GM19351 (cell line): Measurements from ENCODE around the gene KLRB1.
"Not testable (repeated sequence)": the region's sequence is repeated elsewhere in the genome, so short reads cannot be mapped to it uniquely, and the experiment has no call there.

Experiments
- ATAC-seq: cut with Tn5 transposase; IDR thresholded peaks from one replicate; pipeline ENCODE4 v1.9.1; 2021; ENCODE audit warnings: mild to moderate bottlenecking, moderate library complexity; ENCODE audit not compliant: unreplicated experiment

KLRB1 gene

DNA sequence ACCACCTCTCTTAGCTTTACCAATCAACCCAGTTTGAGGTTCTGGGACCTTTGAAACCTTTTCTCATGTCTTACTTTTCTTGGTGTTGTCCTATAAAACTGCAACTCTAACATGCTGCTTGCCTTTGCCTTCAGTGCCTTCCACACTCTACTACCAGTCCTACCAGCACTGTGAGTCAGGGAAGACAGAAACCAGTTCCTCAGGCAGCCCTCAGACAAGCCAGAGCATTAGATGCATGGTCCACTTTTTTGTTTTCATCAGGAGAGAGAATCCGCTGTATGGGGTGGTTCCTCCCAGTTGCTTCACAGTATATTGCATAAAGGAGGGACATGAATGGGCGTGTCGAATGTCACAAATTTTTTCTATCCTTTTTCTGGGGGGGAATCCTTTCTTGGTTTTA lies 17.3 kb upstream of the KLRB1 start:
- no peak for ATAC-seq

GRCh38 chr12:9619411-9620179 lies 11.9 kb upstream of the KLRB1 start:
- ATAC-seq = no peak

DNA sequence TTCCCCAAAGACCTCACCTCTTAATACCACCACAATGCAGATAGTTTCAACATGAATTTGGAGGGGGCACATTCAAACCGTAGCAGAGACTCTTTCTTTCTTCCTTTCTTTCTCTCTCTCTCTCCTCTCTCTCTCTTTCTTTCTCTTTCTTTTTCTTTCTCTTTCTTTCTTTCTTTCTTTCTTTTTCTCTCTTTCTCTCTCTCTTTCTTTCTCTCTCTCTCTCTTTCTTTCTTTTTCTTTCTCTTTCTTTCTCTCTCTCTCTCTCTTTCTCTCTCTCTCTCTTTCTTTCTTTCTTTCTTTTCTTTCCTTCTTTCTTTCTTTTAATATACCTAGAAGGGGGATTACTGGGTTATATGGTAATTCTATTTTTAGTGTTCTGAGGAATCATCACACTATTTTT lies 11.2 kb upstream of the KLRB1 start:
- ATAC-seq = not testable (repeated sequence)

GRCh38 chr12:9617124-9617523 lies 9.4 kb upstream of the KLRB1 start:
- ATAC-seq = no peak

DNA sequence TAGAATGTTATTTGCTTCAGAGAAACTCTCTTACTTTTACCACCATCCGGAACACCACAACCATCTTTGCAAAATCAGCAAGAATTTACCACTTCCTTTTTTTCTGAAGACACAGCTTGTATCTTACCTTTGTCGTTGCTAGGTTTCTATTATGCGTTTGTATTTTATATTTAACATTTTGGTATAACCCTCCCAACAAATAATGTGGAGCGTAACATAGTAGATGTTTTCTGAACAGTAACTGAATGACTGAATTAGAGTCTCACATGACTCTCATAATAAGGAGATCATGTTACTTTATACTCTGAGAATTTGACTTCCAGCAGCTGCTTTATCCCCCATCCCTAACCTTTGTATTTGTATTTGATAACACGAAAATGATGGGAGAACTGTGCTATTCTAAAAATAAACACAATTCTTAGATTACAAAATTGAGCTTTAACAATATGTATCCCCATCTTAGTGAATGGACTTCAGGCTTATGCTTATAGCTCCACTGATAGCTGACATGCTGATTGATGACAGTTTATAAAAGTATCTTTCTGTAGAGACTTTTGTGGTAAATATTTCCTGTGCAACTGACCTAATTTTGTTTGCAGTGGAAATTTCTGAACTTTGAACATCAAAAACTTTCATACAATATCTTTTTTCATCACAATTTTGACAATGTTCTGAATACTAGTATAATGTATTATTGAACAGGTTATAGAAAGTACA lies 7.9 kb upstream of the KLRB1 start:
- peak; percentile 59 for ATAC-seq

- ATAC-seq = not testable (repeated sequence)
These were observed 2.9 kb upstream of the KLRB1 start for GRCh38 chr12:9610606-9611005.

DNA sequence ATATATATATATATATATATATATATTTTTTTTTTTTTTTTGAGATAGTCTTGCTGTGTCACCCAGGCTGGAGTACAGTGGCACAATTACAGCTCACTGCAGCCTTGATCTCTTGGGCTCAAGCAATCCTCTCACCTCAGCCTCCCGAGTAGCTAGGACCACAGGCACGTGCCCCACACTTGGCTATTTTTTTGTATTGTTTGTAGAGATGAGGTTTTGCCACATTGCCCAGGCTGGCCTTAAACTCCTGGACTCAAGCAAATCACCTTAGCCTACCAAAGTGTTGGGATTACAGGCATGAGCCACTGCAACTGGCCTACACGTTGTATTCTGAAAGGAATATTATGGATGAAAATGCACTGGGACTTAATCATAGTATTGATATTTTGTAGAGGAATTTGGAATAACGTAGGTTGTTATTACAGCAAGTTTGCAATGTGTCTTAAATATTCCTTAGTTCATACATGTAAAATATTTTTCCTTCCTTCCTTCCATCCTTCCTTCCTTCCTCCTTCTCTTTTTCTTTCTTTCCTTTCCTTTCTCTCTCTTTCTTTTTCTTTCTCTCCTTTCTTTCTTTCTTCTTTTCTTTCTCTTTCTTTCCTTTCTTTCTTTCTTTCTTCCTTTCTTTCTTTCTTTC lies 862 bp downstream of the KLRB1 start:
- no peak for ATAC-seq

DNA sequence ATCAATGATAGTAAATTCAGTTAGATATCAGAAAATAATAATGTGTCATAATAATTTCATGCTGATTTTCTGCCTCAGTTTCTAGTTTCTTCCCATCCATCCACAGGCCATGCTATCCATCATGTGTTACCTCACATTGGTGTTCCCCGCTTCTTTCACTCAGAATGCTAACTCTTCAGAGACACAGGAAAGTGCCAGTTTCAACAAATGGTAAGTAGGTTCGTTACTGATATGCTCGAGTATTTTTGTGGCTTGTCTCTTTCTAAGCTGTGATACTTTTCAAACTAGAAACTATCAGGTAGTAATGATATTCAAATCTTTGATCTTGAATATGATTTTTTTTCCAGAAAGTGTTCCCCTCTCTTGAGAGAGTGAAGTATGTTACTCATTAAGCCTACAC lies 1.5 kb downstream of the KLRB1 start:
- ATAC-seq = no peak

DNA sequence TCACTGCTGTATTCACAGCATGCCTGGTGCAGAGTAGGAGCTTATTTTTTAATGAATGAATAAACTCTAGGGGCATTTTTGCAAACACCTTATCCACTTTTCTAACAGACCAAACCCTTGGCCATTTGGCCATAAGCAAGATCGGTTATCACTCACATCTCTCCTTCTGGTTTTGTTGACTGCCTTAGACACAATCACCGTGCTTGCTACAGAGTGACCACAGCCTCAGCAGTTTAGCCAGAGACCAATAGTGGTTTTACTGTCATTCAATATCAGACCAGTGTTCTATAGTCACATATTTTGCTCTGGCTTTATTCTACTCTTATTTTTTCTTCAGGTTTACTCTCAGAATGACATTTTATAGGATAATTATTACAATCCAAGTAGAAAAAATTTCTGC lies 2.2 kb downstream of the KLRB1 start:
- ATAC-seq = no peak

- ATAC-seq = no peak
These were observed 3.4 kb downstream of the KLRB1 start for GRCh38 chr12:9604287-9604686.

DNA sequence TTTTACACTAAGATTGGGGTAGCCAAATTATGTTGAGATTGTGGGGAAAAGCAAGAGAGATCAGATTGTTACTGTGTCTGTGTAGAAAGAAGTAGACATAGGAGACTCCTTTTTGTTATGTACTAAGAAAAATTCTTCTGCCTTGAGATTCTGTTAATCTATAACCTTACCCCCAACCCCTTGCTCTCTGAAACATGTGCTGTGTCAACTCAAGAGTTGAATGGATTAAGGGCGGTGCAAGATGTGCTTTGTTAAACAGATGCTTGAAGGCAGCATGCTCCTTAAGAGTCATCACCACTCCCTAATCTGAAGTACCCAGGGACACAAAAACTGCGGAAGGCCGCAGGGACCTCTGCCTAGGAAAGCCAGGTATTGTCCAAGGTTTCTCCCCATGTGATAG lies 7.3 kb downstream of the KLRB1 start:
- ATAC-seq = not testable (repeated sequence)

DNA sequence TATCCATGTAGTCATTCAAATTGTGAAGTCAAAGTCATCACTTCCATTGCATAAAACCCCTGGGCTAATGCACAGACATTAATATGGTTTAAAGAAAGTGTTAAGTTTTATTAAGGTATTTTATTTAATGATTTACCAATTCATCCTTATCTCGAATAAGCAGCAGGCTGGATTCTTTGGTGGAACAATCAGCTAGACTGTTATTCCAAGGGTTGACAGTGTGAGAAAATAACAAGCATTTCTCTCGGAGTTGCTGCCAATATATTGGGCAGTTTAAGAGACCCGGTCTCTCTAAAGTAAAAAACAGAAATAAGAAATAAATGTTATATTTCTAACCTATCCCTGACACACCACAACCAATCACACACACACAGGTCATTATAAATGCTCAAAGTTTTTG lies 9.4 kb downstream of the KLRB1 start:
- no peak for ATAC-seq

DNA sequence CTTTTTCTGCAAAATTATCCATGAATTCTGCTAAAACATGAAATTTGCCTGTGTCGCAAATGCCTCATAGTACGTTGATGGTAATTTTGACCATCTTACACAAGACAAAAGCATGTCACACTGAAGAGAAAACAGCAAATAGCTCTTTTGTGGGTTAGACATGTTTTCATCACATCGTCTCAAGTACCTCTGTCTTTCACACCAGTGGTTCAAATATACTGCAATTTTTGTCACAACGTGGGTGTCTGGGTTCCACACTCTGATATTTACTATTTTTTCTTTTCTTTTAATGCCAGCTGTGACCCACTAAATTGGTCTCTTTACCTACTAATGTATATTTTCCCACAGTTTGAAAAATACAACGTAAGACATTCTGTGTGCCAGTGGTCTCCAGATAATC lies 10.4 kb downstream of the KLRB1 start:
- ATAC-seq = no peak

GRCh38 chr12:9590441-9590840 lies 17.3 kb downstream of the KLRB1 start:
- no peak for ATAC-seq

- no peak for ATAC-seq
These were observed 19.0 kb downstream of the KLRB1 start for GRCh38 chr12:9588749-9589148.

DNA sequence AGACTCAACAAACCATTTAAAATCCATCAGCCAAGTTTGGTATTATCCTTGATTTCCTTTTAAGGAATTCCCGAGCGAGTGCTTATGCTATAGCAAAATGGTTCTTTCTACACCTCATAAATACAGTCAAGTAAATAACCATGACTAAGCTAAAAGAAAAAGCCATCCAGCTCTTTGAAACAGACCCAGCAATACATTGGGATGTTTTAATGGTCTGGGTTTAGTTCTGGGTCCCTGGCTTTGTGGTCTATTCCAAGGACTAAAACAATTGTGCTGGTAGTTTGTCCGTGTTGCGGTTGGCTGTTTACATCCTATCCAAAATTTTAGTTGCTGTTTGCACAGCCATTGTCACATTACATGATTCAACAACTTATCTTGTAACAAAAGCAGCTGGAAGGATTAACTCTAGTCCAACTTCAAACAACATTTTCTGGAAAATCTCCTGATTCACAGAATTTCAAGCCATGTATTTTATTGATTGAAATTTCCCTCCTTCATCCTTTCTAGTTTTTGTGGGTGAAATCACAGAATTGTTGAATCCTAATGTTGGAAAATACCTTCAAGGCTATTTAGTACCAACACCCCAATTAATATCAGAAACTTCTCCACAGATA lies 19.6 kb downstream of the KLRB1 start:
- no peak for ATAC-seq

GRCh38 chr12:9577729-9578128 lies 30.0 kb downstream of the KLRB1 start:
- not testable (repeated sequence) for ATAC-seq

DNA sequence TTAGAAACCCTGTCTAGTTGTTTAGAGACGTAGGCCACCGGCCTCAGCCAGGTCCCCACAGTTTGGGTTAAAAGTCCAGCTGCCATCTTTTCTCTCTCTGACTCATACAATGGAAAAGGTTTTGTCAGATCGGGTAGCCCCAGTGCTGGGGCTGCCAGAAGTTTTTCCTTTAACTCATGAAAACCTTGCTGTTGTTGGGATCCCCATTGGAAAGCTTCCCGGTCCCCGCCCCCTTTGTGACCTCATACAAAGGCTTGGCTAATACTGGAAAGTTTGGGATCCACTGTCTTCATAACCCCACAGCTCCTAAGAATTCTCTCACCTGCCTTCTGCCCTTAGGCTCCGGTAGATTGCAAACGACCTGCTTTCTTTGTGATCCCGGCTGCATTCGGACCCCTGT lies 40.6 kb downstream of the KLRB1 start:
- ATAC-seq = not testable (repeated sequence)

DNA sequence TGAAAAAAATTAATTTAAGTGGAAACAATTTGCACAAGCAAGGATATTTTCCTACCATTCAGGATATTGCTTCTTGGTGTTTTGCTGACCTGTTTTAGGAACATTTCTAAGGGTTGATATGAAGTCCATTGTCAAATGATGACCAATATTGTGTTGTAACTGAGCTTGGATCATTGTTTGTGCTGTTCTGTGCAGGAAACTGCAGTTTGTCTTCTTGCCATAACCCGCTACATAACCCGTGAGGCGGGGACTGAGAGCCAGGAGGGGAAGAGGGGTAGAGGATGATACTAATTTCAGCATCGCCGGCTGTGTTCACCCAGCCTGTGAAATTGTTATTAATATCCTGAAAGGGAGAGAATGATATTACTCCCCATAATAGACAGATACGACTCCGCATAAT lies 41.6 kb downstream of the KLRB1 start:
- not testable (repeated sequence) for ATAC-seq

DNA sequence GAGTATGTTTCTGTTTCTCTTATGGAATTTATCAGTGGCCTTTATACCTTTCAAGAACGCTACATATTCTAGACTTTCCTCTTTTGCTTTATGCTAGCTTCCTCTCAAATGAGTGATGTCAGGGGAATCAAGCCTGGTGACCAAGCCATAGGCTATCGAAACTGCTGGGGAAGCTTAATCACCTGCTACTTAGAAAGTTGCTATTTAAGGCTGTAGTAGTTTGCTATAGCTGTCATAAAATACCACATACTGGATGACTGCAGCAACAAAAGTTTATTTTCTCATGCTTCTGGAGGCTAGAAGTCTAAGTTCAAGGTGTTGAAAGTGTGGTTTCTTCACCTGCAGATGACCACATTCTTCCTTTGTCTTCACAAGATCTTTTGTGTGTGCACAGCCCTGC lies 43.3 kb downstream of the KLRB1 start:
- not testable (repeated sequence) for ATAC-seq

- ATAC-seq = not testable (repeated sequence)
These were observed 44.8 kb downstream of the KLRB1 start for GRCh38 chr12:9562841-9563453.
